Activated CD4-positive, alpha-beta T cell treated with anti-CD3 and anti-CD28 coated beads for 1 hour (primary cell): ENCODE measurements around the gene KPNA3.
"Not testable (repeated sequence)": the region's sequence is repeated elsewhere in the genome, so short reads cannot be mapped to it uniquely, and the experiment has no call there.

Experiments
- DNase-seq: peaks from one replicate; pipeline ENCODE4 v3.0.0-alpha.2; 2020

Gene KPNA3

GRCh38 chr13:49792550-49793324 is at the start of gene KPNA3:
Gene KPNA3 (minus strand): TSS chr13:49792682. CDS start chr13:49792506, 176 bp downstream.
- DNase-seq: peak; percentile 92

- no peak for DNase-seq
Measured at GRCh38 chr13:49841964-49842363, 49.5 kb upstream of the KPNA3 start.

GRCh38 chr13:49840675-49841074 is 48.2 kb upstream of the KPNA3 start:
- no peak for DNase-seq

GRCh38 chr13:49840266-49840665 is 47.8 kb upstream of the KPNA3 start:
- no peak for DNase-seq

- DNase-seq: no peak
Measured at GRCh38 chr13:49838989-49839388, 46.5 kb upstream of the KPNA3 start.

GRCh38 chr13:49836516-49836915 is 44.0 kb upstream of the KPNA3 start:
- DNase-seq: no peak

GRCh38 chr13:49833402-49833801 is 40.9 kb upstream of the KPNA3 start:
- no peak for DNase-seq

- no peak for DNase-seq
Measured at GRCh38 chr13:49831455-49831854, 39.0 kb upstream of the KPNA3 start.

GRCh38 chr13:49830721-49831120 is 38.2 kb upstream of the KPNA3 start:
- no peak for DNase-seq

GRCh38 chr13:49829715-49830114 is 37.2 kb upstream of the KPNA3 start:
- DNase-seq: no peak

GRCh38 chr13:49828453-49828852 is 36.0 kb upstream of the KPNA3 start:
- DNase-seq: no peak

GRCh38 chr13:49827891-49828290 is 35.4 kb upstream of the KPNA3 start:
- no peak for DNase-seq

GRCh38 chr13:49827336-49827735 is 34.9 kb upstream of the KPNA3 start:
- DNase-seq: no peak

GRCh38 chr13:49821216-49822009 is 28.9 kb upstream of the KPNA3 start:
- DNase-seq: no peak

- DNase-seq: no peak
Measured at GRCh38 chr13:49820591-49821215, 28.2 kb upstream of the KPNA3 start.

GRCh38 chr13:49816047-49816446 is 23.6 kb upstream of the KPNA3 start:
- DNase-seq: not testable (repeated sequence)

- DNase-seq: no peak
Measured at GRCh38 chr13:49814551-49815270, 22.2 kb upstream of the KPNA3 start.

GRCh38 chr13:49812812-49813211 is 20.3 kb upstream of the KPNA3 start:
- DNase-seq: no peak

GRCh38 chr13:49811527-49811908 is 19.0 kb upstream of the KPNA3 start:
- no peak for DNase-seq

GRCh38 chr13:49810567-49811526 is 18.4 kb upstream of the KPNA3 start:
- no peak for DNase-seq

GRCh38 chr13:49807681-49808080 is 15.2 kb upstream of the KPNA3 start:
- no peak for DNase-seq

GRCh38 chr13:49806126-49806536 is 13.6 kb upstream of the KPNA3 start:
- no peak for DNase-seq
